T-helper 1 cell treated with Interleukin-12 subunit alpha and Interleukin-12 subunit beta and Interleukin-4 antibody, amounts not matched to agents 30 ng/mL and 1 ng/mL, for 36 hours (primary cell): ENCODE measurements around the gene ARMH1. TPM values are rescaled to one million over a fixed set of nuclear protein-coding genes. Genes with fewer than 3 reads are reported as not detected.
"Not testable (repeated sequence)": the region's sequence is repeated elsewhere in the genome, so short reads cannot be mapped to it uniquely, and the experiment has no call there.

Source experiments
- intact Hi-C: fragments of 100-400 bp; cut with micrococcal nuclease; formaldehyde crosslinking; loops from one replicate; pipeline ENCODE4 v1.15.1; 2024
- total RNA-seq: library from RNA; stranded (reverse); gene quantifications from 2 replicates; pipeline ENCODE4 v1.2.3, GENCODE V29; 2022

ARMH1 gene
- total RNA-seq, 1 donor from 2014 or later = 35.7 TPM

GRCh38 chr1:44689447-44689765 is 14.9 kb downstream of the ARMH1 start:
- intact Hi-C loops = no loop called here

DNA sequence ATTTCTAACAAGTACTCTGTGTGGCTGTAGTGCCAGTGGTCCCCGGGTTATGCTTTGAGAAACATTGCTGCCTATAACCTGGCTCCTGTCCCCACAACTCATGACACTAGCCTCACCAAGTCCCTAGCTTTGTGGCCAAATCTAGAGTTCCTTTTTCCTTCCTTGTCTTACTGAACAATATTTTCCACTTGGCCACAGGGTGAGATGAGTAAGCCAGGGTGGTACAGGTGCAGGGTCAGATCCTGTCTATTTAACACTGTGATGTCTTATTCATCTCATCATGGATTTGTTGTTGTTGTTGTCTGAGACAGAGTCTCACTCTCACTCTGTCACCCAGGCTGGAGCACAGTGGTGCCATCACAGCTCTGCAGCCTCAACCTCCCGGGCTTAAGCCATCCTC is 18.6 kb downstream of the ARMH1 start:
- intact Hi-C loops = no loop called here

DNA sequence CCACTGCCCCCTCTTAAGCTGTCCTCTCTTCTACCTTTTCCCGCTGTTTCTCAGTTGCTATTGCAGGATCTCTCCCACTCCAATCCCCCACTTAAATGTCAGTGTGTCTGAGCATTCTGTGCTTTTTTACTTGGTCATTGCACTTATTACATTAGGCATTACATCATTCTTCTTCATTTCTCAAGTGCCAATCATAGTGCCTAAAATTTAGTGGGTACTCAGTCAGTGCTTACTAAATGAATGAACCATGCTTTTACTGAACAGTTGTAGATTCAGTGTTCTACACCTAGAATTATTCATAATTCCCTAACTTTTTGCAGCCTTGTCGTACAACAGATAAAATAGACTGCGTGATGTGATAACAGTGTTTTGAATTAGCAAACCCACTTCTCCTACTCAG is 19.4 kb downstream of the ARMH1 start:
- intact Hi-C loops = no loop called here

DNA sequence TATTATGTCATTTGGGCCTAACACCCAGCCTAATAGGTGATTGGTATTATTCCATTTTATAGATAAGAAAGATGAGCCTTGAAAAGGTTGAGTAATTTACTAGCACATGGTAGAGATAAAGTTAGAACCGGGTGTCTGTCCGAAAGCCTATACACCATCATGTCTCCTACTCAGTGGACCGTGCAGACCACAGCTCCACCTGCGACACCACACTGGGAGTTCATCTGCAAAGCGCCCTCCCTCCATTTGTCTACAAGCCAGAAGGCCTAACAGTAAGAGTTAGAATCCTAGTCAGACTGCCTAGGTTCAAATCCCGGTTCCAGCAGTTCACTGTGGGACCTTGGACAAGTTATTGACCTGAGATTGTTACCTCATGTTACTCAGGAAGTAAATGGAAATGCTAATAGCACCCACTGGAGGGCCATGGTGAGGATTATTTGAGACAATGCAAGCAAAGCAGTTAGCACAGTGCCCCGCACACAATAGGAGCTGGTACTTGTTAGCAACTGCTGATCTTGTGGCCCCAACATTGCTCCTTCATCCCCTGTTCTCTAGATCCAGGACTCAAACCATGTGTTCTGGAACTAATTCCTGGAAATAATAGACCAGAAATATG is 20.5 kb downstream of the ARMH1 start:
- intact Hi-C loops = no loop called here

GRCh38 chr1:44695671-44696070 is 21.2 kb downstream of the ARMH1 start:
- intact Hi-C loops = no loop called here

GRCh38 chr1:44696101-44696500 is 21.6 kb downstream of the ARMH1 start:
- intact Hi-C loops = no loop called here

DNA sequence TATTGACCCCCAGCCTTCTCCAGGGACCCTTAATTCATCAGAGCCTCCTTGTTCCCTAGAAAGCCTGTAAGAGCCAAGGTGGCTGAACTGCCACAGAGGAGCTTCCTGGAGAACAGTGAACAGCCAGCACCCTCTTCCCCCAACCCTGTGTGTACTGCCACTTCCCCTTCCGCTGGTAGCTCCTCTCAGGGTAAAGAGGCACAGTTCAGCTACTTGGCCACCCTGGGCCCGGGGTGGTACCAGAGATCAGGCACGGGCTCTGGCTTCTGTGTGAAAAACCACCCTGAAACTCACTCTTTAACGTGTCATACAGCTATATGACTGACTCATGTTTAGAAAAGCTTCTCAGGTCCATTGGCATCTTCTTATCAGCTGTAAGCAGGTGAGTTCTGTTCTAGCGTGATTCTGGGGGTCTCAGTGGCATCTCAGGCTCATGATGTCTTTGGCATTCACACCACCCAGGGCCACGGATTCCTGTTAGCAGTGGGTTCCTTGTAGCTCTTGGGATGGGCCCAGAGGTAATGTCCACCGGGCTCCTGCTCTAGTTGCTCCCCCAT is 22.4 kb downstream of the ARMH1 start:
- intact Hi-C loops = no loop called here

GRCh38 chr1:44698138-44698537 is 23.6 kb downstream of the ARMH1 start:
- intact Hi-C loops = no loop called here

GRCh38 chr1:44699375-44699774 is 24.9 kb downstream of the ARMH1 start:
- intact Hi-C loops = not testable (repeated sequence)

GRCh38 chr1:44700573-44700972 is 26.1 kb downstream of the ARMH1 start:
- intact Hi-C loops = no loop called here

DNA sequence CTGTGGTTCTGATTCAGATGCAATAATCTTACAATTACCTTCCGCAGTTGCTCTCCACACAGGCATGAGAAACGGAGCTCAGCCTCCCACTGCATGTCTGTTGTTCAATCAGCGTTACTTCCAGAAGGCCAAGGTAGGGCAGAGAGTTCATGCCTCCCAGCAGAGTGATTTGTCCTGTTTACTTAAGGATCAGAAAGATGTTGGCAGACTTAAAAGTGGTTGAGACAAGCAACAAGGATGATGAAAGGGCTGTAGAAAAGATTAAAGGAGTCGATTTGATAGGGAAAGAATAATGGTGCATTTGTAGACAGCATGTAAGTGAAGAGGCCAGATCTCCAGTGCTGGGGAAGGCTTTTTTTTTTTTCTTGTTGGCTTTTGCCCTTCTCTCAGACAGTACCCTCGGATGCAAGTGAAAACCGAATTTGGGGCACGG is 26.6 kb downstream of the ARMH1 start:
- intact Hi-C loops = no loop called here

DNA sequence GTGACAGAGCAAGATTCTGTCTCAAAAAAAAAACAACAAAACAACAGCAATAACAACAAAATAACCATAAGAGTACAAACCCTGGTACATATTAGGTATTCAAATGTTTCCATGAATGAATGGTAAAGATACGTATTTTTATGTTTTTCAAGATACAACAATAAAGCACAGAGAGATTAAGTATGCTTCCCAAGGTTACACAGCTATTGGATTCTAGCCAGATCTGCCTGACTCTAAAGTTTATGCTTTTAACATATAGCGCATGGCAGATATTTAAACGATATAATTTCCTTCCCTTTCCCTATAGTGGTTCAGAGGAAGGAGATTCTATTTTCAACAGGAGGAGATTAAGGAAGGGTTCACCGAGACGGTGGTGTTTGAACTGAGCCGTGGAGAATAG is 31.0 kb downstream of the ARMH1 start:
- intact Hi-C loops = no loop called here

DNA sequence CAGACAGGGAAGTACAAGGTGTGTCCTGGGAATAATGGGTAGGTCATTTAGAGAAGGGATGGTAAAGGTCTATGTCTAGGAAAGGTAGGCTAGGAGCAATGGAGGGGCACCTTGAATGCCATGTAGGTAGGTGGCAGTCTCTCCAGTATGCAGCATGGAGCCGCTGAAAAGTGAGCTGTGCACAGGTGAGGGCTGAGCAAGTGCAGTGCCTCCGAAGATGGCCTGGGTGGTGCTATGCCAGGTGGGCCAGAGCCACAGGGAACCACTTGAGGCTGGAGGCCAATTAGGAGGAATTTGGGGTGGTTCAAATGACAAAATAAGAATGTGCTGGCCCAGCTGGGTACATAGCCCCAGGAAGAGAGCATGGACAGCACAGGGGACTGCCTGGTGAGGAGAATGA is 31.4 kb downstream of the ARMH1 start:
- intact Hi-C loops = no loop called here

DNA sequence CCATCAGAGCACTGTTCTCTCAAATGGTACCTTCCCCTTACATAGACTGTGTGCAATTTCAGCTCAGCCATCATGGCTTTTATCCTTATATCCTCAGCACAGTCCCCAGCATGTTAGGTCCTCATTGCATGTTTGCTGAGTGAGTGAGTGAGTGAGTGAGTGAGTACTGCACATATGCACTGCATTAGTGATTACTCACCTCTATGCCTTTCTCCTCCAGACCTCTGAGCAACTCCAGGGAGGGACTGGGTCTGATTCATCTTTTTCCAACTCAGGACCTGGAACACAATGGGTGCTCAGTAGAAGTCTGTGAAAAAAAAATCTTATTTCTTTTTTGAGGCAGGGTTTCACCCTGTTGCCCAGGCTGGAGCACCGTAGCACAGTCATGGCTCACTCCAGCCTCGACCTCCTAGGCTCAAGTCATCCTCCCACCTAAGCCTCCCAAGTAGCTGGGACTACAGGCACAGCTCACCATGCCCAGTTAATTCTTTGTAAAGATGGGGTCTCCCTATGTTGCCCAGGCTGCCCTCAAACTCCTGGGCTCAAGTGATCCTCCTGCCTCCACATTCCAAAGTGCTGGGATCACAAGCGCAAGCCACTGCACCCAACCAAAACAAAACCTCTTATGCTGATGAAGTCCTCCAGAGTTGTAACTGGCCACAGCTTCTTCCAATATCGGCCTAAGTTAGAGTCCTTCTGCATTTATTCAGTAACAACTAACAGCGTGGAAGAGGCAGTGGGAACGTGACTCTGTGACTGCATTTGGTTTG is 32.8 kb downstream of the ARMH1 start:
- intact Hi-C loops = no loop called here

DNA sequence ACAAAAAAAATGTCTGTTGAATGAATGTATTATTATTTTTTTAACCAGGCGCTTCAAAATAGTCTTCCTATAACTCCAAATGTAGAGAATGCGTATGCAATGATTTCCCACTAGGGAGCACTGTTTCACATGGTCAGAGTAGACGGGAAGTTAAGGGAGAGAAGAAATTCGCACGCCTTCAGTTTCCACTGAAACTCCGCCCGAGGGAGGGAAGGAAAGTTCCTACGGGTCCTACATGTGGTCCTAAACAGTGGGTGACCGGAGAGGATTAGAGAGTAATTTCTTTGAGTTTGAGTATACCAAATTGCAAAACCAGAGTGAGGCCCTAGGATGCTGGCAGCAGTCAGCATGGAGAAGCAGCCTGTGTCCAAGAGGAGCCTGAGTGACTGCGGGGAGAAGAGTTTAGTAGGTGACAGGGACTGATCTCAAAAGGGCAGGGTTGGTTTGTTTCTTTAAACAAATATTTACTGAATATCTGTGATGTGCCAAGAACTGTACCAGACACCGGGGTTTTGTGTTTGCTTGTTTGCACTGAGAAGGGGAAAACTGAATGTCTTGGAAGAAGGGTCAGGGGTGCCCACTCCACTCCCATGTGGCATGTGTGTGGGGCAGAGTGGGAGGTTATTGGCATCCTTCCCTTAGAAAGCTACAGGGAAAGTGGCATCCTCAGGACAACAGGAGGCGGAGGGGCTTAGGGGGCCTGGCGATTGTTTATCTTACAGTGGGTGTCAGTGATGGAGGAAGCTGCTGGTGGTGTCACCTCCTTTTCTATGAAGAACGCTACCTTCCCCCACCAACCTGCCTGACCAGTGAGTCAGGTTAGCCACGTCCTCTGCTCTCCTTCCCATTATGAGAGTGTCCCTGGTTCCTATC is 33.7 kb downstream of the ARMH1 start:
- intact Hi-C loops = no loop called here

GRCh38 chr1:44713321-44713781 is 38.8 kb downstream of the ARMH1 start:
- intact Hi-C loops = no loop called here

DNA sequence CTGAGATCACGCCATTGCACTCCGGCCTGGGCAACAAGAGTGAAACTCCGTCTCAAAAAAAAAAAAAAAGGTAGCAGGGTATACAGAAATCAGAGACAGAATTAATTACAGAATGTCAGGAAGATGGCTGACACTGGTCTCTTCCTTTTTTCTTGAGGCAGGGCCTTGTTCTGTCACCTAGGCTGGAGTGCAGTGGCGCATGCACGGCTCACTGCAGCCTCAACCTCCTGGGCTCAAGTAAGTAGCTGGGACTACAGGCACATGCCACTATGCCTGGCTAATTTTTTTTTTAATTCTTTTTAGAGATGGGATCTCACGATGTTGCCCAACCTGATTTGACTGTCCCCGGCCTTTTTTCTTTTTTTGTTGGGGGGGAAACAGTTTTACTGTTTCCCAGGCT is 40.0 kb downstream of the ARMH1 start:
- intact Hi-C loops = loop anchor here (2.0 kb wide), 1 partner anchor 40 kb away; the partner anchor contains the start of genes ARMH1 and TMEM53

- intact Hi-C loops = loop anchor here (1.0 to 5.0 kb wide), 4 partner anchors 14 to 296 kb away; partner anchors contain the start of genes ARMH1, HECTD3 and TMEM53
Observed at GRCh38 chr1:44714944-44715571, 40.5 kb downstream of the ARMH1 start.

GRCh38 chr1:44717156-44717555 is 42.6 kb downstream of the ARMH1 start:
- intact Hi-C loops = loop anchor here (5.0 kb wide), 1 partner anchor 85 kb away; no protein-coding TSS in a partner anchor

DNA sequence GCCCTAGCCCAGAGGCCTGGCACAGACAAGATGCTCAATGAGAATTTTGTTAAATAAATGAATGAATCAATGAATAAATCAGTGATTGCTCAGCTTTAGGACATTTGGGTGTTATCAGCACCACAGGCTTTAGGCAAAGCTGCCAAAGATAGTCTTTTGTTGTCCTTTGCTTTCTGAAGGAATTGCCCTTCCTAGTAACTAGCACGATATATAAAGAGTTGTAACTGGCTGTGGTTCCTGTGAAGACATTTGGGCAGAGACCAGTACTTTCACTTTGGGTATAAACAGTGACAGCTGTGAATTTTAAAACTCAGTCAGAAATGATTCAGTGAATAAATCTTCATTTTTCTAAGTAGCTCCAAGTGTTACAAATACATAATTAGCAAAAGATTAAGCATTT is 43.1 kb downstream of the ARMH1 start:
- intact Hi-C loops = loop anchor here (5.0 kb wide), 1 partner anchor 85 kb away; no protein-coding TSS in a partner anchor

GRCh38 chr1:44718091-44718490 is 43.6 kb downstream of the ARMH1 start:
- intact Hi-C loops = loop anchor here (5.0 kb wide), 1 partner anchor 86 kb away; no protein-coding TSS in a partner anchor
